ENCODE measurements around the gene PXYLP1.

DNA sequence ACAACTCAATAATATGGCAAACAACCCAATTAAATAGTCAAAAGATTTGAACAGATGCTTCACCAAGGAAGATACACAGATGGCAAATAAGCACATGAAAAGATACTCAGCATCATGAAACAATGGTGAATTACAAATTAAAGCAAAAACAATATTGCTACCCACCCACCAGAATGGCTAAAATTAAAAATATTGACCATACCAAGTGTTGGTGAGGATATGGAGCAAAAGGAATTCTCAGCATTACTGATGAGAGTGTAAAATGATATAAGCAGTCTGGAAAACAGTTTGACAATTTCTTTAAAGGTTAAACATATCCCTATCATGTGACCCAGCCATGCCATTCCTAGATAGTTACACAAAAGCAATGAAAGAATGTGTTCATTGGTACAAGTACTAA, 5.7 kb upstream of the PXYLP1 start:
- TF ChIP-seq, protein P1, sequence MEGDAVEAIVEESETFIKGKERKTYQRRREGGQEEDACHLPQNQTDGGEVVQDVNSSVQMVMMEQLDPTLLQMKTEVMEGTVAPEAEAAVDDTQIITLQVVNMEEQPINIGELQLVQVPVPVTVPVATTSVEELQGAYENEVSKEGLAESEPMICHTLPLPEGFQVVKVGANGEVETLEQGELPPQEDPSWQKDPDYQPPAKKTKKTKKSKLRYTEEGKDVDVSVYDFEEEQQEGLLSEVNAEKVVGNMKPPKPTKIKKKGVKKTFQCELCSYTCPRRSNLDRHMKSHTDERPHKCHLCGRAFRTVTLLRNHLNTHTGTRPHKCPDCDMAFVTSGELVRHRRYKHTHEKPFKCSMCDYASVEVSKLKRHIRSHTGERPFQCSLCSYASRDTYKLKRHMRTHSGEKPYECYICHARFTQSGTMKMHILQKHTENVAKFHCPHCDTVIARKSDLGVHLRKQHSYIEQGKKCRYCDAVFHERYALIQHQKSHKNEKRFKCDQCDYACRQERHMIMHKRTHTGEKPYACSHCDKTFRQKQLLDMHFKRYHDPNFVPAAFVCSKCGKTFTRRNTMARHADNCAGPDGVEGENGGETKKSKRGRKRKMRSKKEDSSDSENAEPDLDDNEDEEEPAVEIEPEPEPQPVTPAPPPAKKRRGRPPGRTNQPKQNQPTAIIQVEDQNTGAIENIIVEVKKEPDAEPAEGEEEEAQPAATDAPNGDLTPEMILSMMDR (IDR thresholded peaks at IDR 0.05) = no peak
- no peak for TF ChIP-seq POLR2A (IDR thresholded peaks at IDR 0.05)

All from sigmoid colon (tissue), 3 donors.